ENCODE results near the gene STK35.

Gene STK35

DNA sequence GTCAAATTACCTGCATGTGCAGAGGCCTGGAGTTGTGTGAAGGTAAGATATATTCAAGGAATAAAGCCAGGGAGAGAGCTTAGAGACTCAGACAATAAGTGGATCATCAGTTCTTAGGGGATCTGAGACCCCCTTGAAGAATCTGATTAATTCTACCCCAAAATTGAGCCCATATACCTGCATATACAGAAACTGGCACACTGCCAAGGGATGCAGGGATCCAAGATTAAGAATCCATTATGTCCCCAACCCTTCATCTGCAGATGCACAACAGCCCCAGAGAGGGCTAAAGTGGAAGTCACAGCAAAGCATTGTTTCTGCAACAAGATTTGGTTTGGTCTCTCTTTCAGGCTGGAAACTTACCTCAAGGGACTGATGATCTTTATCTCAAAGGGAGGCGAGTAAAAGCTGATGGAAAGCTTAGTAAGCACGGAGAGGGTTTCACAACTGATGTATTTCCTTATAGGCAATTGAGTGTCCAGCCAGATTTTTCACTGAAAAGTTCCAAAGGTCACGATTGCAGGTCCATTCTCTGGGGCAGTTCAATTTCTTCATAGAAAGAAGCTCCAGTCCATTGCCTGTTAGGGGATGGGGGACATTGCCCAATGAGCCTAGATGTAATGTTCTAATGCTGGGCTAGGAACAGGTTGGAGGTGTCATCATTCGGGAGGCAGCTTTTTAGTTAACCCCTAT, 20.9 kb upstream of the STK35 start:
- whole genome bisulfite sequencing, 2 donors (ENCODE audit: extremely low coverage in 2 of 2, insufficient read length in 2 of 2, insufficient replicate concordance in 1 of 2), result no CpG with 5 or more reads among the region's 4 CpGs
- Histone ChIP-seq H3K36me3 (replicated peaks in 1 of 2; ENCODE audit: control insufficient read depth in 2 of 2, insufficient read depth in 2 of 2, low read length in 2 of 2) (no peaks in the 10 kb centered on the region), H2AFZ (ENCODE audit: low read length) (no peak overlapping the region)

GRCh38 chr20:2084703-2085102, 16.9 kb upstream of the STK35 start:
- no peak for DNase-seq (ENCODE audit: low spot score)
- Histone ChIP-seq H3K4me1 (ENCODE audit: control insufficient read depth in 2 of 2, insufficient read depth in 1 of 2, low read depth in 1 of 2, low read length in 2 of 2) (peaks cover 0 to 2% of the 10 kb centered on the region in 2 donors), H3K27me3 (ENCODE audit: control insufficient read depth in 3 of 3, insufficient read depth in 3 of 3, low read depth in 1 of 3, low read length in 3 of 3) (peaks cover 0 to 25% (median 0%) of the 10 kb centered on the region in 3 experiments), H3K4me2 (ENCODE audit: insufficient read depth, low read length, poor library complexity, severe bottlenecking) (no peak overlapping the region), H3K4ac (ENCODE audit: low read length) (no peak overlapping the region), H2AFZ (ENCODE audit: low read length) (no peak overlapping the region), H3K9me3 (replicated peaks in 1 of 2; ENCODE audit: control insufficient read depth in 2 of 2, insufficient read depth in 1 of 2, low read depth in 1 of 2, low read length in 2 of 2) (no peaks in the 10 kb centered on the region), H2BK15ac (ENCODE audit: low read length) (no peak overlapping the region), H4K8ac (ENCODE audit: low read depth, low read length) (no peak overlapping the region), H2AK5ac (ENCODE audit: low read depth, low read length) (no peak overlapping the region), H2BK120ac (ENCODE audit: low read depth, low read length) (no peak overlapping the region), H3K36me3 (replicated peaks in 1 of 2; ENCODE audit: control insufficient read depth in 2 of 2, insufficient read depth in 2 of 2, low read length in 2 of 2) (no peaks in the 10 kb centered on the region), H3K27ac (replicated peaks; ENCODE audit: low read length) (no peak overlapping the region), H4K91ac (ENCODE audit: low read depth, low read length, poor library complexity) (no peak overlapping the region), H2BK12ac (ENCODE audit: low read length) (no peak overlapping the region), H3K14ac (ENCODE audit: low read length) (no peak overlapping the region), H3K79me1 (ENCODE audit: low read depth, low read length) (no peaks in the 10 kb centered on the region), H3K23ac (ENCODE audit: low read depth, low read length, poor library complexity) (no peak overlapping the region), H2BK5ac (ENCODE audit: low read length) (no peak overlapping the region), H3K4me3 (ENCODE audit: low read length in 2 of 2) (no peak overlapping the region), H3K18ac (ENCODE audit: low read length) (no peak overlapping the region), H3K9ac (ENCODE audit: low read depth, low read length, poor library complexity) (no peak overlapping the region)
- no CpG with 5 or more reads among the region's 5 CpGs for WGBS, 2 donors (ENCODE audit: extremely low coverage in 2 of 2, insufficient read length in 2 of 2, insufficient replicate concordance in 1 of 2)

More for the DNA sequence above, 20.9 kb upstream of the STK35 start:
- Histone ChIP-seq H2BK5ac (ENCODE audit: low read length) (no peak overlapping the region), H3K4ac (ENCODE audit: low read length) (no peak overlapping the region), H2BK12ac (ENCODE audit: low read length) (no peak overlapping the region), H3K9me3 (replicated peaks in 1 of 2; ENCODE audit: control insufficient read depth in 2 of 2, insufficient read depth in 1 of 2, low read depth in 1 of 2, low read length in 2 of 2) (no peaks in the 10 kb centered on the region), H3K4me3 (ENCODE audit: low read length in 2 of 2) (no peak overlapping the region), H3K4me2 (ENCODE audit: insufficient read depth, low read length, poor library complexity, severe bottlenecking) (no peak overlapping the region), H3K27me3 (ENCODE audit: control insufficient read depth in 3 of 3, insufficient read depth in 3 of 3, low read depth in 1 of 3, low read length in 3 of 3) (peaks cover 0 to 20% (median 0%) of the 10 kb centered on the region in 3 experiments), H2BK120ac (ENCODE audit: low read depth, low read length) (no peak overlapping the region), H2AK5ac (ENCODE audit: low read depth, low read length) (no peak overlapping the region), H4K8ac (ENCODE audit: low read depth, low read length) (no peak overlapping the region), H3K23ac (ENCODE audit: low read depth, low read length, poor library complexity) (no peak overlapping the region), H4K91ac (ENCODE audit: low read depth, low read length, poor library complexity) (no peak overlapping the region), H3K79me1 (ENCODE audit: low read depth, low read length) (no peaks in the 10 kb centered on the region), H3K18ac (ENCODE audit: low read length) (no peak overlapping the region), H3K27ac (replicated peaks; ENCODE audit: low read length) (no peak overlapping the region), H3K14ac (ENCODE audit: low read length) (no peak overlapping the region), H3K4me1 (ENCODE audit: control insufficient read depth in 2 of 2, insufficient read depth in 1 of 2, low read depth in 1 of 2, low read length in 2 of 2) (no peaks in the 10 kb centered on the region), H2BK15ac (ENCODE audit: low read length) (no peak overlapping the region), H3K9ac (ENCODE audit: low read depth, low read length, poor library complexity) (no peak overlapping the region)
- no peak for DNase-seq (ENCODE audit: low spot score)

DNA sequence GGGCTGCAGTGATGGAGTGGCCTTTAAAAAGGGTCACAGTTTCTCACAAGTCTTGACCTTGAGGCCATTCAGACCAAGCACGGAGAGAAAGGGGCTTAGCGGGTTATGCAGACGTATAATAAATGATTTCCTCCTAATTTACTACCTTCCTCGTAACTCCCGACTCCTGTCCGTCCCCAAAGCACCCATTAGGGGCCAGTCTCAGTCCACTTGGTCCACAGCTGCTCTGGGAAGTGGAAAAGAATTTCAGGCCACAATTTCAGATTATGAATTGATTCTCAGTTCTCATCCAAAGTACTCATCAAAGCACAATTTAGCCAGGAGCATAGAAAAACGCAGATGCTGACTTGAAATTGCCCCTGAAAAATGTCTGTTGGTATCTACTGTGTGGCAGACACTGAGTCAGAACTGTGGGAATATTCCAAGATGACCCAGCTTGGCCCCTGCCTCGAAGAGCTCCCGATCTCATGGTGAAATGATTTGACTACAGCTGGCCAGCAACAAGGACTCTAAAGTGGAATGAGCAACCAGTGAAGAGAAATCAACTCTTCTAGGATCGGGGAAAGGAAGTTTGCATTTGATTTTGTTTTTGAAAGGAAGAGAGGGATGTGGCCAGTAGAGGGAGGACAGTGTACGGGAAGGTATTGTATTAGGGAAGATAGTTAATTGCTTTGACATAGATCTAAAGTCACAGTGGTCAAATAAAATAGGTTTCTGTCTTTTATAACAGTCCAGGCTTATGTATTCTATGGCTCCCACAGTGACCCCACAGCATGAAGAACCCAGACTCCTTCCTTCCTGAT, 15.2 kb upstream of the STK35 start:
- H4K91ac ChIP-seq (ENCODE audit: low read depth, low read length, poor library complexity), result no peak overlapping the region
- no peak overlapping the region for H3K4me2 ChIP-seq (ENCODE audit: insufficient read depth, low read length, poor library complexity, severe bottlenecking)
- no peak overlapping the region for H3K23ac ChIP-seq (ENCODE audit: low read depth, low read length, poor library complexity)
- no peak overlapping the region for H2BK5ac ChIP-seq (ENCODE audit: low read length)
- no peaks in the 10 kb centered on the region for H3K9me3 ChIP-seq (replicated peaks in 1 of 2; ENCODE audit: control insufficient read depth in 2 of 2, insufficient read depth in 1 of 2, low read depth in 1 of 2, low read length in 2 of 2)
- WGBS, 2 donors (ENCODE audit: extremely low coverage in 2 of 2, insufficient read length in 2 of 2, insufficient replicate concordance in 1 of 2), result no CpG with 5 or more reads among the region's 11 CpGs
- H2BK120ac ChIP-seq (ENCODE audit: low read depth, low read length), result no peak overlapping the region
- no peak overlapping the region for H3K14ac ChIP-seq (ENCODE audit: low read length)
- H3K9ac ChIP-seq (ENCODE audit: low read depth, low read length, poor library complexity), result no peak overlapping the region
- H3K27ac ChIP-seq (replicated peaks; ENCODE audit: low read length), result no peak overlapping the region
- H3K4me3 ChIP-seq (ENCODE audit: low read length in 2 of 2), result no peak overlapping the region
- H2BK15ac ChIP-seq (ENCODE audit: low read length), result no peak overlapping the region
- no peaks in the 10 kb centered on the region for H3K36me3 ChIP-seq (replicated peaks in 1 of 2; ENCODE audit: control insufficient read depth in 2 of 2, insufficient read depth in 2 of 2, low read length in 2 of 2)
- H4K8ac ChIP-seq (ENCODE audit: low read depth, low read length), result no peak overlapping the region
- peaks cover 0 to 2% of the 10 kb centered on the region in 2 donors for H3K4me1 ChIP-seq (ENCODE audit: control insufficient read depth in 2 of 2, insufficient read depth in 1 of 2, low read depth in 1 of 2, low read length in 2 of 2)
- no peak overlapping the region for H3K18ac ChIP-seq (ENCODE audit: low read length)
- no peak overlapping the region for H2BK12ac ChIP-seq (ENCODE audit: low read length)
- no peak overlapping the region for H3K4ac ChIP-seq (ENCODE audit: low read length)
- H3K79me1 ChIP-seq (ENCODE audit: low read depth, low read length), result no peaks in the 10 kb centered on the region
- peaks cover 0 to 19% (median 0%) of the 10 kb centered on the region in 3 experiments for H3K27me3 ChIP-seq (ENCODE audit: control insufficient read depth in 3 of 3, insufficient read depth in 3 of 3, low read depth in 1 of 3, low read length in 3 of 3)
- H2AFZ ChIP-seq (ENCODE audit: low read length), result no peak overlapping the region
- no peak for DNase-seq (ENCODE audit: low spot score)
- no peak overlapping the region for H2AK5ac ChIP-seq (ENCODE audit: low read depth, low read length)

DNA sequence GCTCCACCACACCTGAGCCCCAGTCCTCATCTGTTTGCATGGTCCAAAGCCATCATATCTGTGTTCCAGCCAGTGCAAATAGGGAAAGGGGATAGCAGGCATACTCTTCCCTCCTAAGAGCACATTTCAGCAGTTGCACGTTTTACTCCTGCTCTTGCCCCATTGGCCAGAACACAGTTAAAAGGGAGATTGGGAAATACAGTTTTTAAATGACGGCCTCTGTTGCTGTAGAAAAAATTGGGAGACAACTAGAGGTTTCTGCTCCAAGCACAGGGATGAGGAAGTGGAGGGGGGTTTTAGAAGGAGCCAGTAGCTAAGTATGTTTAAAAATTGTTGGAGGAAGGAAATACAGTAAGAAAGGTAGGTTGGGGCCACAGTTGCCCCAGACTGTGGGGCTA, 14.6 kb upstream of the STK35 start:
- peaks cover 0 to 19% (median 0%) of the 10 kb centered on the region in 3 experiments for H3K27me3 ChIP-seq (ENCODE audit: control insufficient read depth in 3 of 3, insufficient read depth in 3 of 3, low read depth in 1 of 3, low read length in 3 of 3)
- no peak overlapping the region for H2AK5ac ChIP-seq (ENCODE audit: low read depth, low read length)
- no peak overlapping the region for H3K18ac ChIP-seq (ENCODE audit: low read length)
- H2BK120ac ChIP-seq (ENCODE audit: low read depth, low read length), result no peak overlapping the region
- H3K4me3 ChIP-seq (ENCODE audit: low read length in 2 of 2), result no peak overlapping the region
- no peak for DNase-seq (ENCODE audit: low spot score)
- H3K23ac ChIP-seq (ENCODE audit: low read depth, low read length, poor library complexity), result no peak overlapping the region
- no peak overlapping the region for H3K4me2 ChIP-seq (ENCODE audit: insufficient read depth, low read length, poor library complexity, severe bottlenecking)
- H2BK5ac ChIP-seq (ENCODE audit: low read length), result no peak overlapping the region
- no peaks in the 10 kb centered on the region for H3K36me3 ChIP-seq (replicated peaks in 1 of 2; ENCODE audit: control insufficient read depth in 2 of 2, insufficient read depth in 2 of 2, low read length in 2 of 2)
- H3K9ac ChIP-seq (ENCODE audit: low read depth, low read length, poor library complexity), result no peak overlapping the region
- no peak overlapping the region for H3K27ac ChIP-seq (replicated peaks; ENCODE audit: low read length)
- H2AFZ ChIP-seq (ENCODE audit: low read length), result no peak overlapping the region
- H3K79me1 ChIP-seq (ENCODE audit: low read depth, low read length), result no peaks in the 10 kb centered on the region
- no peak overlapping the region for H4K91ac ChIP-seq (ENCODE audit: low read depth, low read length, poor library complexity)
- H3K9me3 ChIP-seq (replicated peaks in 1 of 2; ENCODE audit: control insufficient read depth in 2 of 2, insufficient read depth in 1 of 2, low read depth in 1 of 2, low read length in 2 of 2), result no peaks in the 10 kb centered on the region
- no CpG with 5 or more reads among the region's 2 CpGs for WGBS, 2 donors (ENCODE audit: extremely low coverage in 2 of 2, insufficient read length in 2 of 2, insufficient replicate concordance in 1 of 2)
- H2BK15ac ChIP-seq (ENCODE audit: low read length), result no peak overlapping the region
- no peak overlapping the region for H3K4ac ChIP-seq (ENCODE audit: low read length)
- no peak overlapping the region for H2BK12ac ChIP-seq (ENCODE audit: low read length)
- no peak overlapping the region for H4K8ac ChIP-seq (ENCODE audit: low read depth, low read length)
- H3K4me1 ChIP-seq (ENCODE audit: control insufficient read depth in 2 of 2, insufficient read depth in 1 of 2, low read depth in 1 of 2, low read length in 2 of 2), result peaks cover 0 to 2% of the 10 kb centered on the region in 2 donors
- H3K14ac ChIP-seq (ENCODE audit: low read length), result no peak overlapping the region

All from neuronal stem cell (in vitro differentiated cells).